ENCODE results near the gene SOD1. TPM values are rescaled to one million over a fixed set of nuclear protein-coding genes. Genes with fewer than 3 reads are reported as not detected.

The SOD1 gene
- total RNA-seq, 1 donor = 207 TPM

DNA sequence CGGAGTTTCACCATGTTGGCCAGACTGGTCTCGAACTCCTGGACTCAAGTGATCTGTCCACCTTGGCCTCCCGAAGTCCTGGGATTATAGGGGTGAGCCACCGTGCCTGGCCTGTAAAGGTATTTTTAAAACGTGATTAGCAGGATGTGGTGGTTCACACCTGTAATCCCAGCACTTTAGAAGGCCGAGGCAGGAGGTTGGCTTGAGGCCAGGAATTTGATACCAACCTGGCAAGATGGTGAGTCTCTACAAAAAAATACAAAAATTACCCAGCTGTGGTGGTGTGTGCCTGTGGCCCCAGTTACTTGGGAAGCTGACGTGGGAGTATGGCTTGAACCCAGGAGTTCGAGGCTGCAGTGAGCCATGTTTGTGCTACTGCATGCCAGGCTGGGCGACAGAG lies 43.3 kb upstream of the SOD1 start:
- H3K27ac ChIP-seq (ENCODE audit: low read depth, low read length) = no peak overlapping the region
- no peaks in the 10 kb centered on the region for H4K20me1 ChIP-seq (ENCODE audit: insufficient read depth, low read length)
- H3K9me3 ChIP-seq (ENCODE audit: low read depth, low read length) = no peaks in the 10 kb centered on the region
- no peaks in the 10 kb centered on the region for H3K36me3 ChIP-seq (ENCODE audit: insufficient read depth, low read length)
- no peak overlapping the region for H2AFZ ChIP-seq (ENCODE audit: low read length)
- H3K79me2 ChIP-seq (ENCODE audit: insufficient read depth, low read length) = no peaks in the 10 kb centered on the region
- H3K4me2 ChIP-seq (ENCODE audit: insufficient read depth, low read length) = no peak overlapping the region
- no peak for TF ChIP-seq CTCF (IDR thresholded peaks at IDR 0.05; ENCODE audit: extremely low read depth, low read depth, low read length)
- no peaks in the 10 kb centered on the region for H3K4me1 ChIP-seq (ENCODE audit: insufficient read depth, low read length)
- H3K27me3 ChIP-seq (ENCODE audit: insufficient read depth, low read length) = no peaks in the 10 kb centered on the region
- H3K4me3 ChIP-seq (ENCODE audit: insufficient read depth, low read length) = no peak overlapping the region
- no peak for DNase-seq (ENCODE audit: insufficient read length, low spot score, missing footprints)

- Histone ChIP-seq H3K36me3 (ENCODE audit: insufficient read depth, low read length) (no peaks in the 10 kb centered on the region), H3K4me2 (ENCODE audit: insufficient read depth, low read length) (no peak overlapping the region), H3K27me3 (ENCODE audit: insufficient read depth, low read length) (no peaks in the 10 kb centered on the region), H3K27ac (ENCODE audit: low read depth, low read length) (no peak overlapping the region), H3K4me1 (ENCODE audit: insufficient read depth, low read length) (no peaks in the 10 kb centered on the region), H4K20me1 (ENCODE audit: insufficient read depth, low read length) (no peaks in the 10 kb centered on the region), H2AFZ (ENCODE audit: low read length) (no peak overlapping the region), H3K9me3 (ENCODE audit: low read depth, low read length) (no peaks in the 10 kb centered on the region), H3K4me3 (ENCODE audit: insufficient read depth, low read length) (no peak overlapping the region), H3K79me2 (ENCODE audit: insufficient read depth, low read length) (no peaks in the 10 kb centered on the region)
- TF ChIP-seq CTCF (IDR thresholded peaks at IDR 0.05; ENCODE audit: extremely low read depth, low read depth, low read length) = no peak
- DNase-seq (ENCODE audit: insufficient read length, low spot score, missing footprints) = no peak
Measured at GRCh38 chr21:31618696-31619430, 40.6 kb upstream of the SOD1 start.

- no peak for TF ChIP-seq CTCF (IDR thresholded peaks at IDR 0.05; ENCODE audit: extremely low read depth, low read depth, low read length)
- Histone ChIP-seq H3K4me1 (ENCODE audit: insufficient read depth, low read length) (no peaks in the 10 kb centered on the region), H2AFZ (ENCODE audit: low read length) (no peak overlapping the region)
Measured at GRCh38 chr21:31622397-31622796, 37.1 kb upstream of the SOD1 start.

GRCh38 chr21:31623664-31624063 lies 35.8 kb upstream of the SOD1 start:
- H4K20me1 ChIP-seq (ENCODE audit: insufficient read depth, low read length) = no peaks in the 10 kb centered on the region
- H3K4me1 ChIP-seq (ENCODE audit: insufficient read depth, low read length) = no peaks in the 10 kb centered on the region
- H2AFZ ChIP-seq (ENCODE audit: low read length) = no peak overlapping the region
- no peaks in the 10 kb centered on the region for H3K36me3 ChIP-seq (ENCODE audit: insufficient read depth, low read length)
- H3K4me2 ChIP-seq (ENCODE audit: insufficient read depth, low read length) = no peak overlapping the region
- H3K79me2 ChIP-seq (ENCODE audit: insufficient read depth, low read length) = no peaks in the 10 kb centered on the region
- H3K9me3 ChIP-seq (ENCODE audit: low read depth, low read length) = no peaks in the 10 kb centered on the region
- peaks cover 3% of the 10 kb centered on the region for H3K27me3 ChIP-seq (ENCODE audit: insufficient read depth, low read length)
- no peak for TF ChIP-seq CTCF (IDR thresholded peaks at IDR 0.05; ENCODE audit: extremely low read depth, low read depth, low read length)
- no peak for DNase-seq (ENCODE audit: insufficient read length, low spot score, missing footprints)
- no peak overlapping the region for H3K27ac ChIP-seq (ENCODE audit: low read depth, low read length)
- H3K4me3 ChIP-seq (ENCODE audit: insufficient read depth, low read length) = no peak overlapping the region

More at GRCh38 chr21:31622397-31622796, 37.1 kb upstream of the SOD1 start:
- Histone ChIP-seq H3K4me3 (ENCODE audit: insufficient read depth, low read length) (no peak overlapping the region), H4K20me1 (ENCODE audit: insufficient read depth, low read length) (no peaks in the 10 kb centered on the region), H3K27ac (ENCODE audit: low read depth, low read length) (no peak overlapping the region), H3K36me3 (ENCODE audit: insufficient read depth, low read length) (no peaks in the 10 kb centered on the region), H3K27me3 (ENCODE audit: insufficient read depth, low read length) (peaks cover 3% of the 10 kb centered on the region), H3K4me2 (ENCODE audit: insufficient read depth, low read length) (no peak overlapping the region), H3K79me2 (ENCODE audit: insufficient read depth, low read length) (no peaks in the 10 kb centered on the region), H3K9me3 (ENCODE audit: low read depth, low read length) (no peaks in the 10 kb centered on the region)
- no peak for DNase-seq (ENCODE audit: insufficient read length, low spot score, missing footprints)

Measured in osteoblast (primary cell).